HG03354 (cell line): Measurements from ENCODE around the gene KIAA1614.

Source experiments
- ATAC-seq: cut with Tn5 transposase; IDR thresholded peaks from one replicate; pipeline ENCODE4 v1.9.1; 2021; ENCODE audit warnings: mild to moderate bottlenecking; ENCODE audit not compliant: unreplicated experiment, poor library complexity, severe bottlenecking

KIAA1614 gene

GRCh38 chr1:180976191-180976590, 63.5 kb downstream of the KIAA1614 start:
- ATAC-seq, result no peak

GRCh38 chr1:180976732-180977357, 64.1 kb downstream of the KIAA1614 start:
- no peak for ATAC-seq

- ATAC-seq, result peak; percentile 84
Measured at GRCh38 chr1:180981596-180982387, 69.1 kb downstream of the KIAA1614 start.

- no peak for ATAC-seq
Measured at GRCh38 chr1:180982422-180982821, 69.7 kb downstream of the KIAA1614 start.

- ATAC-seq, result no peak
Measured at GRCh38 chr1:180988253-180988752, 75.6 kb downstream of the KIAA1614 start.

GRCh38 chr1:180994262-180994661, 81.6 kb downstream of the KIAA1614 start:
- ATAC-seq, result no peak

- no peak for ATAC-seq
Measured at GRCh38 chr1:180997843-180998504, 85.3 kb downstream of the KIAA1614 start.
